ENCODE results near the gene FGD4.
"Not testable (repeated sequence)": the region's sequence is repeated elsewhere in the genome, so short reads cannot be mapped to it uniquely, and the experiment has no call there.

The FGD4 gene

GRCh38 chr12:32483499-32483898, 84.1 kb downstream of the FGD4 start:
- peak overlapping the region in 3 of 21 experiments; percentile 39 to 65 (median 48) for H3K27ac ChIP-seq
- H3K4me3 ChIP-seq = no peak overlapping the region

DNA sequence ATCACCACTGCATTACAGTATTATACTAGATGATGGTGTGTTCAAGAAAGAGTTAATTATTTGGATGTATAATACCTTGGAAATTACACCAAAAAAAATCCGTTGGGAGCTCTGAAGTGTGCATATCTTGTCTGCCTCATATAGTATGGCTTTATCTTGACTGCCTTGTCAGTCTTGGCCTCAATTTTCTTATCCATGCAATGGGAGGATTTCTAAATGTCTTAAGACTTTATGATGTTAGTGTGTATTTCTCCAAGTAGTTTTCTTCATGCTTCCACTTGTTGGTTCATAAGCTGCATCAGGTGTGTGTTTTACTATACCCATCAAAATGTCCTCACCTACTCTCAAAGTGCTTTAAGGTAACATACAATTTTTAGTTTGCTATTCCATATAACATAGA, 84.6 kb downstream of the FGD4 start:
- Histone ChIP-seq H3K27ac (peak overlapping the region in 2 of 21 experiments; percentile 4 to 13), H3K4me3 (no peak overlapping the region)

GRCh38 chr12:32486158-32486557, 86.8 kb downstream of the FGD4 start:
- Histone ChIP-seq H3K4me3 (no peak overlapping the region), H3K27ac (peak overlapping the region in 9 of 21 experiments; percentile 7 to 69 (median 39))

DNA sequence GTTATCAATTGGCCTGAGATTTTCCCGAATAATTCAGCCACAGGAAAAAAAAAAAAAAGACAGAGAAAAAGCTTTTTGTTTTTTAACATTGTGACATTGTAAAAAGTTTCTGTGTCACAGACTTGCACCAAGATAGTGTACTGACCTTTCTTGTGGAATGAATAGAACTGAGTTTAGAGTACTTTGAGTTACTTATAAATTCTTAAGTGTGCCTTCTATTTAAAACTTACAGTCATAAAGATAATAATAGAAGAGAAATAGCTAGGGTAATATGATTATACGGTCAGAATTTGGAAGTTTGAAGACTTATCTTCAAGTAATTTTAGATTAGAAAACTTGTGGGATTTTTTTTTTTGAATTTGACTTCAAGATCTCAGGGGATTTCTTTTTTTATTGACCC, 88.8 kb downstream of the FGD4 start:
- Histone ChIP-seq H3K4me3 (no peak overlapping the region), H3K27ac (no peak overlapping the region)

DNA sequence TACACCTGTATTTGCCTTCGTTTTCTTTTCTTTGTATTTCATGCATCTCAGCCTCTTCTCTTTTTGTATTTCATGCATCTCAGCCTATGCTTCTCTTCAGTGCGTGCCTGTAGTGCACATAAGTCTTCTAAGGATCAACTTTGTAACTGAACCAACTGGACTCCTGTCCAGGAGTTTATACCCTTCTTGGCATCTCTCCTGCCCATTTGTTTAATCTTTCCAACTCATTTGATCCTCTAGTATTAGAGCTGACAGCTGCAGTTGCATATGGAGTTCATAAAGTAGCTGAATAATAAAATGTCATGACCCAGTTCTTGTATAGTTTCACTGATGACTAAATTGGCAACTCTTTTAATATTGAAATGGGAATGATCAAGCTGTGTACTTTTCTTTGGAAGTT, 89.7 kb downstream of the FGD4 start:
- Histone ChIP-seq H3K27ac (no peak overlapping the region), H3K4me3 (no peak overlapping the region)

GRCh38 chr12:32490801-32491200, 91.4 kb downstream of the FGD4 start:
- H3K4me3 ChIP-seq = no peak overlapping the region
- H3K27ac ChIP-seq = no peak overlapping the region

DNA sequence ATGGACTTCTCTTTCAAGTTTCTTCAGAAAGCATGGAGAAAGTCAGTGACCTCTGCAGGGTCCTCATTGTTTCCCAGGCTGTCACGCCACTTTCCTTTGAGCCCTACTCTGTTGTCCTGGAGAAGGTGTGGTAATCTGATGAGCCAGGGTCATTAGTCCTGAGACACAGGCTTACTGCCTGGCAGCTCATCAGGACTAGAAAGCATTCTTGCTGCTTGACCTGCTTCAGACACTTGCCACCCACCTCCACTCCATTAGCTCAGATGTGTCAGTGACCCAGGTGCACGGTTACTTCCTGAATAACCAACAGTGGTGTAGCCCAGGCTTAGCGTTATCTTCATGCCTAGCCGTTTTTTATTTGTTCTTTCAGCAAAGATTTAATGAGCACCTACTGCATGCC, 93.9 kb downstream of the FGD4 start:
- no peak overlapping the region for H3K4me3 ChIP-seq
- H3K27ac ChIP-seq = no peak overlapping the region

- Histone ChIP-seq H3K27ac (no peak overlapping the region), H3K4me3 (no peak overlapping the region)
Observed at GRCh38 chr12:32494656-32495055, 95.3 kb downstream of the FGD4 start.

GRCh38 chr12:32496946-32497345, 97.6 kb downstream of the FGD4 start:
- no peak overlapping the region for H3K4me3 ChIP-seq
- no peak overlapping the region for H3K27ac ChIP-seq

- no peak overlapping the region for H3K4me3 ChIP-seq
- H3K27ac ChIP-seq = no peak overlapping the region
Observed at GRCh38 chr12:32497864-32498263, 98.5 kb downstream of the FGD4 start.

DNA sequence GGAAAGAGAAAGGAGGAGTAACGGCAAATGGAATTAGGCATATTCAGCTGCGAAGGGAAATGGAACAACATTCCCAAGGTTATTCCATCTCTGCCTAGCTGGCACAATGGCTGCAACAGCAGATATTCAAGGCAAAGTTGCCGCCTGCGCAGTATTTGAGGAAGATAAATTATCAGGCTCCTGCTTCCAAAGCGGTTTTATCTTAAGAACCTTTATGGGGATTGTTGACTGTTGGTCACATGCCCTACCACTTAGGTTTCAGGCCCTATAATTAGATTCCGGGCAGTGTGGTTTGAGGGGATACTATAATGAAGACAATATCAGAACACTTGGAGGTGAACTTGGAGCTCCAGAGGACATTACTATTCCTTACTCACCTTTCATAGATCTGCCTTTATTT, 99.7 kb downstream of the FGD4 start:
- Histone ChIP-seq H3K4me3 (no peak overlapping the region), H3K27ac (no peak overlapping the region)

DNA sequence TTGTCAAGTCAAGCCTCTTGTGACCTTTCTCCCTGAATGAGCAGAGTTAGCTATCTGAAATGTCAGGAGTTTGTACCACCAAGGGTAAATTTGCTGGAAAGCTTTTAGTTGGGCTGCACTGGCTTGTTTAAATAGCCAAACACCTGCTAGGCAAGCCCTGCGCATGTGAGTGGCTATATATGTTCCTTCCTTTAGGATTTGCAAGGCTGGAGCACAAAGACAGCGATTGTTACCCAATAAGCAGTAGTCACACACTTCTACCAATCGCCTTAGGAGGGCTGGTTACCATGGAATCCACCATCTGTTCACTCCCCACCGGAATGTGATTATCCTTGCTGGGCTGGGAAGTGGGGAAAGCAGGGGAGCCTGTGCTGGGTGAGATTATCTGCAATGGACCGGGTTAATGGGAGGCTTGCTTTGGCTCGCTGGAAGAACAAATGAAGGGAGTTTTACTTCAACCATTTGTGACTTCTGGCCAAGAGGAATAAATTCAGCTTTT, 102.5 kb downstream of the FGD4 start:
- peak overlapping the region in 14 of 21 experiments; percentile 5 to 71 (median 48) for H3K27ac ChIP-seq
- peak overlapping the region in 1 of 7 experiments; percentile 34 for H3K4me3 ChIP-seq

DNA sequence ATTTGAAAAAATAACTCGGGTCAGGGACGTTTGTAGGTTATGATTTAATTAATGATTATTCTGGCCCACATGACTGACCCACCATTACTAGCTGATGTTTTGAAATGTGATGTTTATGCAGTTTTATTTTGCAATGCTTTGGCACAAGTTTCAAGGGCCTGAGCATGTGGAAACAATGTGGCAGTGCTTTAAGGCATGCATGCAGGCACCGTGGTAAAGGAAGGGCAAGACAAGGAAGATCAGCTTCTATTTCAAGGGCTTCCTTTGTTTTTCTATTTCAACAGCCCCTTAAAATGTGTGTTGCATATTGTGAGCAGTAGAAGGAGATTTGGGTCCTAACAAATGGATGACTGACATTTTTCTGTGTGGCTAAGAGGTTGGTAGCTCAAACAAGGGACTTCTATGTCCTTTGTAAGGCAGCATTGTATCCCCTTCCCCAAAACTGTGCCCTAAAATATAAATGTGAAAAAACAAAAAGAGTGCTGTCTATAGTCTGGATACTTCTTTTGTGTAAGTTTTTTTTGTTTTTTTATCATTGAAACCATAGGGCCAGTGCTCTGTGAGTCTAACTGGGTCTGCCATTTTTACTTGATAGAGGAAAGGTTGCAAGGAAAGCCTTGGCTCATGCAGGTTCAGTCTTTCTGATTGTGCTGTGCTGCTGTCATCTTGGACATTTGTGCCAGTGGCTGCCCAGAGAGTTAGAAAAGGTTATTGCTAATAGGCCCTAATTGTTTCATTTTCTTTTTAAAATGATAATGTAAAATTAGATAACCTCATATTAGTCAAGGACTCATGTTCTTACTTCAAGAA, 103.5 kb downstream of the FGD4 start:
- peak overlapping the region in 15 of 21 experiments; percentile 0 to 71 (median 46) for H3K27ac ChIP-seq
- H3K4me3 ChIP-seq = peak overlapping the region in 1 of 7 experiments; percentile 34

DNA sequence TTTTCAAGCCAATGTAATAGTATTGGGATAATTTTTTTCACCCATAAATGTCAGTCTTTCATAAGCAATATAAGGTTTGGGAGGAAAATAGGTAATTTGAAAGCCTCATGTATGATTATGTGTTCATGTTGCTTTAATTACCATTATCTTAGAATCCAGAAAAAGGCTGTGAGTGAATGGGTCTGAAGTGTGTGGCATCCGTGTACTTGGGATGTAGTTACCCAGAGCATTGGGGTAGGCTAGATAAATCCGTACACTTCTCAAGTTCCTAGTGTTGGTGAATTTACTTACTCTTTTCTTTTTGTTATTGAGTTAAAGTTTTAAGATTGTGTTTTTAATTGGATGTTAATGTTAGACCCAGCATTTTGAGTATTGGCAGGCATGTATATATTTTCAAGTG, 104.4 kb downstream of the FGD4 start:
- H3K4me3 ChIP-seq = peak overlapping the region in 1 of 7 experiments; percentile 34
- H3K27ac ChIP-seq = peak overlapping the region in 5 of 21 experiments; percentile 5 to 59 (median 45)

DNA sequence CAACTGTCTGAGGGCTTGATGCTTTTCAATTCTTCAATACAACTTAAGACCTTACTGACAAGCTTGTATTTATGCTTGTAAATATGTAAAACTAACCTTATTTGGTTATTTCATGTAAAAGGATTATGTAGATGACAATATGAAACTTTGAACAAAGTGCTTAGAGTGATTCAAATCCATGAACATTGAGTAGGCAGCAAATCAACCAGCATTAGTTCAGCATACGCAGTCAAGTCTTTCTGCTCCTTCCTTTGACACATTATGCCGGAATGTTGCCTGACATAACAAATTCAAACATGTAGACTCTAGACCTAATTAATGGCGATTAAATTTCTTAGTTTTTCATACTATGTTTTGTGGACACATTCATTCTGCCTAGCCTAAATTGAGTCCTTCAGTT, 105.2 kb downstream of the FGD4 start:
- no peak overlapping the region for H3K4me3 ChIP-seq
- H3K27ac ChIP-seq = peak overlapping the region in 9 of 21 experiments; percentile 5 to 59 (median 42)

- Histone ChIP-seq H3K27ac (peak overlapping the region in 6 of 21 experiments; percentile 4 to 59 (median 24)), H3K4me3 (no peak overlapping the region)
Observed at GRCh38 chr12:32505067-32505945, 105.9 kb downstream of the FGD4 start.

GRCh38 chr12:32507096-32507941, 108.0 kb downstream of the FGD4 start:
- not testable (repeated sequence) for H3K4me3 ChIP-seq
- peak overlapping the region in 2 of 21 experiments; percentile 3 to 10 for H3K27ac ChIP-seq

GRCh38 chr12:32507942-32508320, 108.6 kb downstream of the FGD4 start:
- peak overlapping the region in 2 of 21 experiments; percentile 3 to 10 for H3K27ac ChIP-seq
- H3K4me3 ChIP-seq = no peak overlapping the region

DNA sequence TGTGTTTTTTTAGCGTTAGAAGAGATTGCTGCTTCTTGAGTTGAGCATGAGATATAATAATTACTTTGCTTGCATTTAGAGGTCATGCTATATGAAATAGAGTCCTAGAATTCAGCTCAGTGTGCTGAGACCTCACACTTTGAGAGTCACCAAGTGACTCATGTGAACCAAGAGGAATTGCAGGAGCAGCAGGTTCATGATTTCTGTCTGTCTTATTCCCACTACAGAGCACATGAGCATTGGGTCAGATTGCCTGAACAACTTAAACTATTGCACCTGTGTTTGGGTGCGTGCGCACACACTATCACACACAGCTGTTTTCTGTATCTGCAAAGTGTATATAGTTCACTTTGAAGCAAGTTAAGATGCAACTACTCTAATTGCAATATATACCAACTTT, 109.3 kb downstream of the FGD4 start:
- H3K27ac ChIP-seq = no peak overlapping the region
- no peak overlapping the region for H3K4me3 ChIP-seq

Data from skin epidermis (tissue), 12 donors.